ENCODE data around the gene L3MBTL1.
A peak's percentile ranks its signal among the peaks of the same experiment; 100 is the strongest.
"Not testable (repeated sequence)": the region's sequence is repeated elsewhere in the genome, so short reads cannot be mapped to it uniquely, and the experiment has no call there.

Gene L3MBTL1

GRCh38 chr20:43560974-43561373 lies 53.5 kb downstream of the L3MBTL1 start:
- no peak for DNase-seq

GRCh38 chr20:43563429-43563828 lies 55.9 kb downstream of the L3MBTL1 start:
- DNase-seq = no peak

GRCh38 chr20:43563991-43564390 lies 56.5 kb downstream of the L3MBTL1 start:
- DNase-seq = no peak

- no peak for DNase-seq
Observed at GRCh38 chr20:43564455-43564854, 57.0 kb downstream of the L3MBTL1 start.

- DNase-seq = no peak
Observed at GRCh38 chr20:43564993-43565757, 57.7 kb downstream of the L3MBTL1 start.

GRCh38 chr20:43565758-43566104 lies 58.2 kb downstream of the L3MBTL1 start:
- DNase-seq = no peak

- no peak for DNase-seq
Observed at GRCh38 chr20:43567477-43567876, 60.0 kb downstream of the L3MBTL1 start.

GRCh38 chr20:43568706-43569105 lies 61.2 kb downstream of the L3MBTL1 start:
- no peak for DNase-seq

GRCh38 chr20:43569282-43569681 lies 61.8 kb downstream of the L3MBTL1 start:
- no peak for DNase-seq

GRCh38 chr20:43570496-43570895 lies 63.0 kb downstream of the L3MBTL1 start:
- DNase-seq = no peak

- no peak for DNase-seq
Observed at GRCh38 chr20:43571310-43571709, 63.8 kb downstream of the L3MBTL1 start.

GRCh38 chr20:43571771-43572170 lies 64.3 kb downstream of the L3MBTL1 start:
- no peak for DNase-seq

GRCh38 chr20:43572891-43573290 lies 65.4 kb downstream of the L3MBTL1 start:
- no peak for DNase-seq

GRCh38 chr20:43576108-43576507 lies 68.6 kb downstream of the L3MBTL1 start:
- no peak for DNase-seq

- no peak for DNase-seq
Observed at GRCh38 chr20:43579861-43580793, 72.6 kb downstream of the L3MBTL1 start.

- no peak for DNase-seq
Observed at GRCh38 chr20:43583133-43583864, 75.8 kb downstream of the L3MBTL1 start.

- DNase-seq = no peak
Observed at GRCh38 chr20:43583982-43584432, 76.5 kb downstream of the L3MBTL1 start.

GRCh38 chr20:43584448-43585136 lies 77.1 kb downstream of the L3MBTL1 start:
- no peak for DNase-seq

GRCh38 chr20:43586641-43587040 lies 79.1 kb downstream of the L3MBTL1 start:
- DNase-seq = no peak

GRCh38 chr20:43588526-43588925 lies 81.0 kb downstream of the L3MBTL1 start:
- DNase-seq = not testable (repeated sequence)

- no peak for DNase-seq
Observed at GRCh38 chr20:43590036-43590391, 82.5 kb downstream of the L3MBTL1 start.

- DNase-seq = peak; percentile 83
Observed at GRCh38 chr20:43590392-43591303, 83.2 kb downstream of the L3MBTL1 start, which contains the start of gene IFT52. Gene IFT52, plus strand, starts transcription at chr20:43590937. Its CDS starts 3,762 bp downstream, at chr20:43594699.

Data from NCI-H187 treated with DMSO at 0.1 percent for 48 hours (cell line).